ENCODE results near the gene NUDT19. TPM values are rescaled to one million over a fixed set of nuclear protein-coding genes. Genes with fewer than 3 reads are reported as not detected.

The NUDT19 gene
- total RNA-seq, 6 experiments from 2014 or later = 4.1 to 11.8 (median 7.2) TPM

- H3K9me3 ChIP-seq = no peaks in the 10 kb centered on the region
- peaks cover 0 to 6% (median 0%) of the 10 kb centered on the region in 4 donors for H3K36me3 ChIP-seq
- 12% methylated on average over 2 of the region's 3 CpGs for WGBS (ENCODE audit: insufficient coverage, low coverage, low lambda C conversion rate, missing lambda C conversion rate)
- no peak overlapping the region for H3K4me3 ChIP-seq
- intact Hi-C loops (cut with DNase I) = no loop called here
- H3K27ac ChIP-seq = no peak overlapping the region
- DNase-seq = no peak
- TF ChIP-seq POLR2A (IDR thresholded peaks at IDR 0.05) (no peak), CTCF (IDR thresholded peaks at IDR 0.05) (no peak)
- ATAC-seq = peak in 3 of 4 donors; percentile 39 to 48 (median 48)
- no peaks in the 10 kb centered on the region for H3K27me3 ChIP-seq
- H3K4me1 ChIP-seq = no peaks in the 10 kb centered on the region
Observed at GRCh38 chr19:32662186-32662585, 29.4 kb upstream of the NUDT19 start.

- WGBS (ENCODE audit: insufficient coverage, low coverage, low lambda C conversion rate, missing lambda C conversion rate) = 90% methylated on average over 6 of the region's 6 CpGs
Observed at GRCh38 chr19:32666084-32666483, 25.5 kb upstream of the NUDT19 start.

GRCh38 chr19:32669310-32669709 lies 22.3 kb upstream of the NUDT19 start:
- Histone ChIP-seq H3K4me1 (peaks cover 0 to 11% (median 0%) of the 10 kb centered on the region in 4 donors), H3K36me3 (no peaks in the 10 kb centered on the region), H3K9me3 (no peaks in the 10 kb centered on the region), H3K27me3 (no peaks in the 10 kb centered on the region), H3K4me3 (no peak overlapping the region), H3K27ac (no peak overlapping the region)
- intact Hi-C loops (cut with DNase I) = no loop called here
- no peak for TF ChIP-seq POLR2A (IDR thresholded peaks at IDR 0.05)
- TF ChIP-seq CTCF (IDR thresholded peaks at IDR 0.05) = no peak
- no peak for DNase-seq
- 87% methylated on average over 3 of the region's 3 CpGs for WGBS (ENCODE audit: insufficient coverage, low coverage, low lambda C conversion rate, missing lambda C conversion rate)
- ATAC-seq = no peak

More at GRCh38 chr19:32666084-32666483, 25.5 kb upstream of the NUDT19 start:
- no peak for TF ChIP-seq POLR2A (IDR thresholded peaks at IDR 0.05)
- no peak for TF ChIP-seq CTCF (IDR thresholded peaks at IDR 0.05)
- Histone ChIP-seq H3K4me3 (no peak overlapping the region), H3K36me3 (no peaks in the 10 kb centered on the region), H3K27ac (no peak overlapping the region), H3K9me3 (no peaks in the 10 kb centered on the region), H3K27me3 (no peaks in the 10 kb centered on the region), H3K4me1 (peaks cover 0 to 8% (median 0%) of the 10 kb centered on the region in 4 donors)
- ATAC-seq = no peak
- intact Hi-C loops (cut with DNase I) = no loop called here
- DNase-seq = no peak

- no peak overlapping the region for H3K4me3 ChIP-seq
- H3K9me3 ChIP-seq = no peaks in the 10 kb centered on the region
- no peaks in the 10 kb centered on the region for H3K36me3 ChIP-seq
- no peak for TF ChIP-seq POLR2A (IDR thresholded peaks at IDR 0.05)
- TF ChIP-seq CTCF (IDR thresholded peaks at IDR 0.05) = no peak
- WGBS (ENCODE audit: insufficient coverage, low coverage, low lambda C conversion rate, missing lambda C conversion rate) = 64% methylated on average over 8 of the region's 14 CpGs
- peaks cover 0 to 14% of the 10 kb centered on the region in 2 donors for H3K27me3 ChIP-seq
- intact Hi-C loops (cut with DNase I) = no loop called here
- peaks cover 0 to 12% (median 0%) of the 10 kb centered on the region in 4 donors for H3K4me1 ChIP-seq
- DNase-seq = no peak
- H3K27ac ChIP-seq = no peak overlapping the region
- ATAC-seq = no peak
Observed at GRCh38 chr19:32671883-32672593, 19.6 kb upstream of the NUDT19 start.
